HG03571 (cell line): Measurements from ENCODE around the gene CENATAC.
"Not testable (repeated sequence)": the region's sequence is repeated elsewhere in the genome, so short reads cannot be mapped to it uniquely, and the experiment has no call there.

Source experiments
- ATAC-seq: cut with Tn5 transposase; IDR thresholded peaks from one replicate; pipeline ENCODE4 v1.9.1; 2021; ENCODE audit not compliant: unreplicated experiment

Gene CENATAC

GRCh38 chr11:118991486-118992038, 6.4 kb upstream of the CENATAC start:
- ATAC-seq = not testable (repeated sequence)

- peak; percentile 27 for ATAC-seq
Measured at GRCh38 chr11:118996926-118997626, 862 bp upstream of the CENATAC start.

- peak; percentile 14 for ATAC-seq
Measured at GRCh38 chr11:118998388-118998717, 415 bp downstream of the CENATAC start.

GRCh38 chr11:118998822-118999221, 884 bp downstream of the CENATAC start:
- no peak for ATAC-seq

- ATAC-seq = no peak
Measured at GRCh38 chr11:119000906-119001305, 3.0 kb downstream of the CENATAC start.

- no peak for ATAC-seq
Measured at GRCh38 chr11:119006656-119007055, 8.7 kb downstream of the CENATAC start.

- no peak for ATAC-seq
Measured at GRCh38 chr11:119011476-119012053, 13.6 kb downstream of the CENATAC start.

- ATAC-seq = no peak
Measured at GRCh38 chr11:119012629-119013170, 14.8 kb downstream of the CENATAC start.

- no peak for ATAC-seq
Measured at GRCh38 chr11:119014209-119014924, 16.4 kb downstream of the CENATAC start.

- no peak for ATAC-seq
Measured at GRCh38 chr11:119015054-119015611, 17.2 kb downstream of the CENATAC start.

GRCh38 chr11:119016216-119017009, 18.5 kb downstream of the CENATAC start:
- ATAC-seq = no peak

- not testable (repeated sequence) for ATAC-seq
Measured at GRCh38 chr11:119017377-119017776, 19.4 kb downstream of the CENATAC start.

- ATAC-seq = peak; percentile 84
Measured at GRCh38 chr11:119018074-119018938, 20.4 kb downstream of the CENATAC start, which contains the start of the genes RPS25 and TRAPPC4. Gene RPS25 (minus strand): TSS chr11:119018343. CDS start chr11:119018284, 59 bp downstream. Gene TRAPPC4 (plus strand): TSS chr11:119018766. CDS start chr11:119018796, 30 bp downstream.

GRCh38 chr11:119019996-119020395, 22.1 kb downstream of the CENATAC start:
- ATAC-seq = no peak

- ATAC-seq = no peak
Measured at GRCh38 chr11:119021631-119022030, 23.7 kb downstream of the CENATAC start.

- no peak for ATAC-seq
Measured at GRCh38 chr11:119023741-119024140, 25.8 kb downstream of the CENATAC start.

GRCh38 chr11:119024430-119025098, 26.6 kb downstream of the CENATAC start:
- ATAC-seq = no peak

GRCh38 chr11:119025099-119025473, 27.1 kb downstream of the CENATAC start:
- no peak for ATAC-seq

- no peak for ATAC-seq
Measured at GRCh38 chr11:119025541-119025940, 27.6 kb downstream of the CENATAC start.
